Stimulated activated CD4-positive, alpha-beta T cell treated with anti-CD3 and anti-CD28 coated beads, Interleukin-15, amount 100 ng/mL, for 24 hours (primary cell): Measurements from ENCODE around the gene NOTUM.
"Not testable (repeated sequence)": the region's sequence is repeated elsewhere in the genome, so short reads cannot be mapped to it uniquely, and the experiment has no call there.

Experiments
- DNase-seq: peaks from one replicate; pipeline ENCODE4 v3.0.0-alpha.2; 2020

The NOTUM gene

GRCh38 chr17:81956607-81957589 is 4.1 kb downstream of the NOTUM start:
- no peak for DNase-seq

GRCh38 chr17:81955756-81956544 is 5.0 kb downstream of the NOTUM start:
- DNase-seq, result no peak

- DNase-seq, result no peak
Measured at GRCh38 chr17:81955058-81955681, 5.8 kb downstream of the NOTUM start.

- DNase-seq, result no peak
Measured at GRCh38 chr17:81954131-81955057, 6.6 kb downstream of the NOTUM start.

GRCh38 chr17:81953443-81953842 is 7.5 kb downstream of the NOTUM start:
- not testable (repeated sequence) for DNase-seq

- DNase-seq, result no peak
Measured at GRCh38 chr17:81952792-81953228, 8.2 kb downstream of the NOTUM start.

GRCh38 chr17:81951785-81952684 is 9.0 kb downstream of the NOTUM start:
- no peak for DNase-seq

- no peak for DNase-seq
Measured at GRCh38 chr17:81950501-81950900, 10.5 kb downstream of the NOTUM start.

GRCh38 chr17:81948635-81949378 is 12.2 kb downstream of the NOTUM start:
- DNase-seq, result no peak

- DNase-seq, result no peak
Measured at GRCh38 chr17:81947189-81947588, 13.8 kb downstream of the NOTUM start, which contains the start of gene MYADML2. Gene MYADML2 (minus strand): TSS chr17:81947233. CDS start chr17:81941741, 5,492 bp downstream.

- DNase-seq, result no peak
Measured at GRCh38 chr17:81944858-81945257, 16.1 kb downstream of the NOTUM start.

GRCh38 chr17:81942167-81942553 is 18.8 kb downstream of the NOTUM start:
- no peak for DNase-seq

GRCh38 chr17:81941484-81942166 is 19.4 kb downstream of the NOTUM start:
- DNase-seq, result no peak

- DNase-seq, result no peak
Measured at GRCh38 chr17:81940538-81941483, 20.2 kb downstream of the NOTUM start.

- no peak for DNase-seq
Measured at GRCh38 chr17:81939881-81940385, 21.1 kb downstream of the NOTUM start.

GRCh38 chr17:81939218-81939617 is 21.8 kb downstream of the NOTUM start:
- no peak for DNase-seq

GRCh38 chr17:81935709-81936084 is 25.3 kb downstream of the NOTUM start:
- DNase-seq, result no peak
